Liver (tissue), 9 donors: Measurements from ENCODE around the gene PTPN22. TPM values are rescaled to one million over a fixed set of nuclear protein-coding genes. Genes with fewer than 3 reads are reported as not detected.

Source experiments
- DNase-seq: peaks from one replicate; pipeline ENCODE4 v3.0.0-alpha.2; 2017; ENCODE audit warnings: low spot score
- H3K27ac ChIP-seq, 2 donors: one replicate each; pipeline ENCODE4 v1.7.0; 2013; ENCODE audit warnings: inconsistent platforms in 2 of 2, low read length in 2 of 2, control low read depth in 1 of 2, low read depth in 1 of 2, mild to moderate bottlenecking in 1 of 2
- H3K27me3 ChIP-seq, 4 donors: one replicate each; pipeline versions ENCODE4 v1.6.1 to v1.7.0; 2013; ENCODE audit warnings: low read length in 3 of 4, inconsistent platforms in 1 of 4, mild to moderate bottlenecking in 1 of 4, moderate library complexity in 1 of 4; ENCODE audit not compliant: control insufficient read depth in 4 of 4, insufficient read depth in 4 of 4
- H3K36me3 ChIP-seq, 4 donors: one replicate each; pipeline versions ENCODE4 v1.6.1 to v1.7.0; 2013; ENCODE audit warnings: low read length in 3 of 4, mild to moderate bottlenecking in 3 of 4, low read depth in 1 of 4, moderate library complexity in 1 of 4; ENCODE audit not compliant: control insufficient read depth in 4 of 4, insufficient read depth in 3 of 4
- H3K4me1 ChIP-seq, 4 donors: one replicate each; pipeline versions ENCODE4 v1.6.1 to v1.7.0; 2013; ENCODE audit warnings: low read length in 3 of 4, mild to moderate bottlenecking in 3 of 4, moderate library complexity in 1 of 4; ENCODE audit not compliant: control insufficient read depth in 4 of 4, insufficient read depth in 4 of 4
- H3K4me3 ChIP-seq, 3 donors: one replicate each; pipeline versions ENCODE4 v1.6.1 to v1.7.0; 2013; ENCODE audit warnings: low read length in 3 of 3, control low read depth in 1 of 3, low read depth in 1 of 3, mild to moderate bottlenecking in 1 of 3
- H3K9ac ChIP-seq, 2 donors: one replicate each; pipeline ENCODE4 v1.7.0; 2013; ENCODE audit warnings: low read length in 2 of 2, mild to moderate bottlenecking in 2 of 2, moderate library complexity in 2 of 2, control low read depth in 1 of 2, low read depth in 1 of 2
- H3K9me3 ChIP-seq, 4 donors: one replicate each; pipeline versions ENCODE4 v1.6.1 to v1.7.0; 2013; ENCODE audit warnings: low read length in 3 of 4; ENCODE audit not compliant: control insufficient read depth in 4 of 4
- ATF3 ChIP-seq: IDR thresholded peaks from 2 replicates; pipeline ENCODE4 v1.6.1; 2016; ENCODE audit warnings: antibody characterized with exemption
- CTCF ChIP-seq: fragments of 150-350 bp; IDR thresholded peaks from 2 replicates; pipeline ENCODE4 v1.5.1; 2017; ENCODE audit warnings: improper control_type of control experiment, low read depth, low read length; ENCODE audit not compliant: missing input control
- EGR1 ChIP-seq, 2 donors: IDR thresholded peaks; 2 replicates each; pipeline ENCODE4 v1.6.1; 2016 to 2018; ENCODE audit warnings: antibody characterized with exemption in 2 of 2, low read depth in 2 of 2
- FOXA1 ChIP-seq: IDR thresholded peaks from 2 replicates; pipeline ENCODE4 v1.6.1; 2016; ENCODE audit warnings: antibody characterized with exemption
- FOXA2 ChIP-seq: IDR thresholded peaks from 2 replicates; pipeline ENCODE4 v1.6.1; 2016; ENCODE audit warnings: antibody characterized with exemption
- GABPA ChIP-seq, 2 donors: IDR thresholded peaks in 1 of 2; conservative IDR thresholded peaks in 1 of 2; 2 replicates each; pipeline ENCODE4 v1.6.1; 2016; ENCODE audit warnings: antibody characterized with exemption in 2 of 2, mild to moderate bottlenecking in 1 of 2, moderate library complexity in 1 of 2
- HNF4A ChIP-seq, 2 donors: conservative IDR thresholded peaks; 2 replicates each; pipeline ENCODE4 v1.6.1; 2016; ENCODE audit warnings: antibody characterized with exemption in 2 of 2, mild to moderate bottlenecking in 2 of 2
- HNF4G ChIP-seq: IDR thresholded peaks from 2 replicates; pipeline ENCODE4 v1.6.1; 2016; ENCODE audit warnings: antibody characterized with exemption
- JUND ChIP-seq, 2 donors: IDR thresholded peaks; 2 replicates each; pipeline ENCODE4 v1.6.1; 2016; ENCODE audit warnings: antibody characterized with exemption in 2 of 2
- MAX ChIP-seq: IDR thresholded peaks from 2 replicates; pipeline ENCODE4 v1.6.1; 2016; ENCODE audit warnings: antibody characterized with exemption
- NR2F2 ChIP-seq: IDR thresholded peaks from 2 replicates; pipeline ENCODE4 v1.6.1; 2016; ENCODE audit warnings: antibody characterized with exemption
- RAD21 ChIP-seq, 2 donors: IDR thresholded peaks; 2 replicates each; pipeline ENCODE4 v1.6.1; 2016; ENCODE audit warnings: antibody characterized with exemption in 2 of 2, mild to moderate bottlenecking in 2 of 2
- RXRA ChIP-seq, 2 donors: IDR thresholded peaks; 2 replicates each; pipeline ENCODE4 v1.6.1; 2017 to 2018; ENCODE audit warnings: antibody characterized with exemption in 2 of 2, mild to moderate bottlenecking in 1 of 2
- SP1 ChIP-seq: IDR thresholded peaks from 2 replicates; pipeline ENCODE4 v1.6.1; 2018; ENCODE audit warnings: antibody characterized with exemption, mild to moderate bottlenecking
- YY1 ChIP-seq: IDR thresholded peaks from 2 replicates; pipeline ENCODE4 v1.6.1; 2016; ENCODE audit warnings: antibody characterized with exemption, mild to moderate bottlenecking
- ZBTB33 ChIP-seq: IDR thresholded peaks from 2 replicates; pipeline ENCODE4 v1.6.1; 2016; ENCODE audit warnings: antibody characterized with exemption
- WGBS: extraction: QIAGEN DNeasy Blood & Tissue Kit; methylation state at CpG from one replicate; pipeline ENCODE4 v1.1.7; 2013; 5-methylcytosine and 5-hydroxymethylcytosine counted together
- polyA plus RNA-seq, 2 donors: library from polyadenylated mRNA; stranded (reverse) in 1 of 2; unstranded in 1 of 2; fragments of 200-250 nt in 1 of 2; fragments of >200 nt in 1 of 2; fragmentation: Nextera tagmentation in 1 of 2; extraction: Ambion mirVana in 1 of 2; gene quantifications; one replicate each; pipeline versions ENCODE4 v1.2.1 to v1.2.3, GENCODE V29; 2013 to 2015
- total RNA-seq, 2 donors: library from RNA; depleted of rRNA; stranded (reverse); fragments of >200 nt; gene quantifications; one replicate each; pipeline ENCODE4 v1.2.3, GENCODE V29; 2014
- TF ChIP-seq, protein P1 (sequence below): IDR thresholded peaks from 2 replicates; pipeline ENCODE4 v1.6.1; 2016; ENCODE audit warnings: antibody characterized with exemption, mild to moderate bottlenecking
- donor health status: healthy.
- donor health status: healthy.
- donor health status: healthy.
- donor health status: healthy.
- donor health status: healthy.

PTPN22 gene
- total and polyA plus RNA-seq, 4 donors, result 0.24 to 1.9 (median 1.0) TPM

GRCh38 chr1:113890816-113891215 lies 19.3 kb upstream of the PTPN22 start:
- H3K4me1 ChIP-seq, result no peaks in the 10 kb centered on the region
- H3K36me3 ChIP-seq, result peaks cover 0 to 13% (median 7%) of the 10 kb centered on the region in 4 donors
- 46% methylated on average over 2 of the region's 2 CpGs for WGBS
- H3K4me3 ChIP-seq, result no peak overlapping the region
- DNase-seq, result no peak
- no peaks in the 10 kb centered on the region for H3K9me3 ChIP-seq
- H3K27ac ChIP-seq, result no peak overlapping the region
- no peak for TF ChIP-seq EGR1 (IDR thresholded peaks at IDR 0.05; ENCODE audit: low read depth in 2 of 2)
- TF ChIP-seq, protein P1, sequence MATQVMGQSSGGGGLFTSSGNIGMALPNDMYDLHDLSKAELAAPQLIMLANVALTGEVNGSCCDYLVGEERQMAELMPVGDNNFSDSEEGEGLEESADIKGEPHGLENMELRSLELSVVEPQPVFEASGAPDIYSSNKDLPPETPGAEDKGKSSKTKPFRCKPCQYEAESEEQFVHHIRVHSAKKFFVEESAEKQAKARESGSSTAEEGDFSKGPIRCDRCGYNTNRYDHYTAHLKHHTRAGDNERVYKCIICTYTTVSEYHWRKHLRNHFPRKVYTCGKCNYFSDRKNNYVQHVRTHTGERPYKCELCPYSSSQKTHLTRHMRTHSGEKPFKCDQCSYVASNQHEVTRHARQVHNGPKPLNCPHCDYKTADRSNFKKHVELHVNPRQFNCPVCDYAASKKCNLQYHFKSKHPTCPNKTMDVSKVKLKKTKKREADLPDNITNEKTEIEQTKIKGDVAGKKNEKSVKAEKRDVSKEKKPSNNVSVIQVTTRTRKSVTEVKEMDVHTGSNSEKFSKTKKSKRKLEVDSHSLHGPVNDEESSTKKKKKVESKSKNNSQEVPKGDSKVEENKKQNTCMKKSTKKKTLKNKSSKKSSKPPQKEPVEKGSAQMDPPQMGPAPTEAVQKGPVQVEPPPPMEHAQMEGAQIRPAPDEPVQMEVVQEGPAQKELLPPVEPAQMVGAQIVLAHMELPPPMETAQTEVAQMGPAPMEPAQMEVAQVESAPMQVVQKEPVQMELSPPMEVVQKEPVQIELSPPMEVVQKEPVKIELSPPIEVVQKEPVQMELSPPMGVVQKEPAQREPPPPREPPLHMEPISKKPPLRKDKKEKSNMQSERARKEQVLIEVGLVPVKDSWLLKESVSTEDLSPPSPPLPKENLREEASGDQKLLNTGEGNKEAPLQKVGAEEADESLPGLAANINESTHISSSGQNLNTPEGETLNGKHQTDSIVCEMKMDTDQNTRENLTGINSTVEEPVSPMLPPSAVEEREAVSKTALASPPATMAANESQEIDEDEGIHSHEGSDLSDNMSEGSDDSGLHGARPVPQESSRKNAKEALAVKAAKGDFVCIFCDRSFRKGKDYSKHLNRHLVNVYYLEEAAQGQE, result no peak
- no peak for TF ChIP-seq RXRA (IDR thresholded peaks at IDR 0.05)
- TF ChIP-seq SP1, result no peak
- no peak for TF ChIP-seq HNF4G
- no peak for TF ChIP-seq NR2F2
- no peak overlapping the region for H3K9ac ChIP-seq
- H3K27me3 ChIP-seq, result no peaks in the 10 kb centered on the region

- no peaks in the 10 kb centered on the region for H3K27me3 ChIP-seq
- no peak for TF ChIP-seq HNF4A (conservative IDR thresholded peaks at IDR 0.05)
- TF ChIP-seq ZBTB33, result no peak
- TF ChIP-seq HNF4G, result no peak
- TF ChIP-seq, protein P1, result no peak
- TF ChIP-seq NR2F2, result no peak
- no peak for TF ChIP-seq ATF3
- TF ChIP-seq RXRA (IDR thresholded peaks at IDR 0.05), result no peak
- TF ChIP-seq MAX, result no peak
- TF ChIP-seq FOXA1, result no peak
- no peak for TF ChIP-seq EGR1 (IDR thresholded peaks at IDR 0.05; ENCODE audit: low read depth in 2 of 2)
- no peak for TF ChIP-seq JUND (IDR thresholded peaks at IDR 0.05)
- TF ChIP-seq RAD21 (IDR thresholded peaks at IDR 0.05), result no peak
- TF ChIP-seq SP1, result no peak
- no peak for TF ChIP-seq CTCF
- no peak for TF ChIP-seq GABPA (IDR thresholded peaks at IDR 0.05 in 1 of 2, conservative IDR thresholded peaks at IDR 0.05 in 1 of 2)
- no peak for TF ChIP-seq YY1
- TF ChIP-seq FOXA2, result no peak
- no peak within 1 kb of the TSS for H3K9ac ChIP-seq
- no peaks in the 10 kb centered on the region for H3K9me3 ChIP-seq
- no peak for DNase-seq
- H3K36me3 ChIP-seq, result no peaks in the 10 kb centered on the region
- H3K4me3 ChIP-seq, result no peak within 1 kb of the TSS
- no peak within 1 kb of the TSS for H3K27ac ChIP-seq
- no peaks in the 10 kb centered on the region for H3K4me1 ChIP-seq
- WGBS, result 68% methylated on average over 6 of the region's 6 CpGs
Measured at GRCh38 chr1:113887402-113888175, 16.1 kb upstream of the PTPN22 start, which contains the start of gene BCL2L15. TSS of gene BCL2L15 (minus strand) at chr1:113887581. CDS start at chr1:113887375, 206 bp downstream.
